GM21723 (cell line): ENCODE measurements around the gene RBM23.
"Not testable (repeated sequence)": the region's sequence is repeated elsewhere in the genome, so short reads cannot be mapped to it uniquely, and the experiment has no call there.

Experiments
- ATAC-seq: cut with Tn5 transposase; IDR thresholded peaks from one replicate; pipeline ENCODE4 v1.9.1; 2021; ENCODE audit warnings: mild to moderate bottlenecking, moderate library complexity; ENCODE audit not compliant: unreplicated experiment

The RBM23 gene

DNA sequence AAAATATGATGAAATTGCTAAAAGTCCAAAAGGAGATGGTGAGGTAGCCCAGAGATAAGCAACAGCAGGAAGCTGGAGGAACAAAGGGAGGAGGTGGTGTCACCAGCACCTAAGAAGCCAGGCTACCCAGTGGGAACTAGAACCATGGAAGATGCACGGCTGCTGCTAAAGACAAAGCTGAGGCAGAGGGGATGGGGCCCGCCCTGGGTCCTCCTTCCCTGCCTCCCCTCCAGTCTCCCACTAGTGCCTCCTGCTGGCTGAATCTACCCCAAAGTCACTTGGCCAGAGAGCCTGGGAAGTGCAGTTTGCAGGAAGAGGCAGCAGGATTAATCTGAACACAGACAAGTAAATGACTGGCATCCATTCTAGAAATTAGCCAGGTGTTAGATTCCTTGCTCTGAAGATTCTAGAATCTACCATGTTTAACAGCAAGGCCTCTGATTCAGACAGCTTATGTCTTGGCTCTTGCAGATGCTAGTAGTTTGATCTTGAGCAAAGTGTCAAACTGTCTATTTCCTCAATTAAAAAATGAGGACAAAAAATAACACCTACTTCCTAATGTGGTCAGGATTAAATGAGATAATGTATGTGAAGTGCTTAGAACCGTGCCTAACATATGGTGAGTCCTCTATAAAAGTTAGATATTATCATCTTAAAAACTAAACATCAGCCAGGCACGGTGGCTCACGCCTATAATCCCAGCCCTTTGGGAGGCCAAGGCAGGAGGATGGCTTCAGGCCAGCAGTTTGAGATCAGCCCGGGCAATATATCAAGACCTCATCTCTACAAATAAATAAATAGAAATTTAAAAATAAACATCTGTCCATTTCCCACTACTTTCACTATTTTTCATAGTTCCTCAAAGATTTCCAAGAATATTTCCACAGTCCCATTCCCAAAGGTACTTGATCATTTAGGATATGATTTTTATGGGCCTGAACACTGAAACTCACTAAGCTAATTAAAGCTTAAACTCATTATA is 53.2 kb downstream of the RBM23 start:
- ATAC-seq: no peak

DNA sequence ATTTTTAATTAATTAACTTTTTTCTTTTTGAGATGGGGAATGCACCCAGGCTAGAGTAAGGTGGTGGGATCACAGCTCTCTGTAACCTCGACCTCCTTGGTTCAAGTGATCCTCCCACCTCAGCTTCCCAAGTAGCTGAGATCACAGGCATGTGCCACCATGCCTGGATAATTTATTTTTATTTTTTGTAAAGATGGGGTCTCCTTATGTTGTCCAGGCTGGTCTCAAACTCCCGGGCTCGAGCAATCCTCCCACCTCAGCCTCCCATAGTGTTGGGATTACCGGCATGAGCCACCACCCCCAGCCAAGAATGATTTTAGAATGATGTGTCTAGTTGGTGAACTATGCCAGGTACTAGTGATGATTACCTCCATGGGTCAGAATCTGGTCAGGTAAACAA is 54.0 kb downstream of the RBM23 start:
- no peak for ATAC-seq

DNA sequence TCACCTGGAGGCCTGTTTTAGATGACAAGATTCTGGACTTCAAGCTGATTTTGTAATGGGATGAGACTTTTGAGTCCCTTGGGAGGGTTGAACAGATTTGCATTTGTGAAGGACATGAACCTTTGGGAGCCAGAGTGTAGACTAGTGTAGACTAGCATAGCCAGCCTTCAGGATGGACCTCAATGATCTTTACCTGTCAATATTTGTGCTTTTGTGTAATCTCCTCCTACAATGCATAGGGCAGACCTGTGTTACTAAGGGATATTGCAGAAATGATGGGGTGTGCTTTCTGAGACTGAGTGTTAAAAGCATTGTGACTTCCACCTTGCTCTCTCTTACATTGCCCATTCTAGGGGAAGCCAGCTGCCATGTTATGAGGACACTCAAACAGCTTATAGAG is 57.3 kb downstream of the RBM23 start:
- ATAC-seq: no peak

DNA sequence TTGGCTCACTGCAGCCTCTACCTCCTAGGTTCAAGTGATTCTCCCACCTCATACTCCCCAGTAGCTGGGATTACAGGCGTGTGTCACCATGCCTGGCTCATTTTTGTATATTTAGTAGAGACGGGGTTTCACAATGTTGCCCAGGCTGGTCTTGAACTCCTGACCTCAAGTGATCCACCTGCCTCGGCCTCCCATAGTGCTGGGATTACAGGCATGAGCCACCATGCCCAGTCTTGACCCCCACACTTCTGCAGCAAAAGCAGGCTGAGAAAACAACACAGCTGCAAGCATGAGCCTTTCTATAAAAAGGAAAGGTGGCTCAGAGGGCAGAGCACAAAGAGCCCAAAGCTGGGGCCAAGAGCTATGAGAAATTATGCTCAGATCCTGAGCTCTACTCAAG is 58.6 kb downstream of the RBM23 start:
- ATAC-seq: not testable (repeated sequence)

DNA sequence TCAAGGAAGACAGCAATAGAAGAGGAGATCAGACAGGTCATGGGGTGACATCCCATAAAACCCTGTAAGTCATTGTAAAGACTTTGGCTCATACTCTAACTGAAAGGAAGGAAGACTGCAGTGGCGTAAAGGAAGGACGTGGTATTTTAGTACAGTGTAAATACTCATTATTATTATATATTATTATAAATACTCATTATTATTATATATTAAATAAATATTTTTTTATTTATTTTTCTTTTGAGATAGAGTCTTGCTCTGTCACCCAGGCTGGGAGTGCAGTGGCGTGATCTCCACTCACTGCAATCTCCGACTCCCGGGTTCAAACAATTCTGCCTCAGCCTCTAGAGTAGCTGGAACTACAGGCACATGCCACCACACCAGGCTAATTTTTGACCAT is 62.5 kb downstream of the RBM23 start:
- no peak for ATAC-seq

DNA sequence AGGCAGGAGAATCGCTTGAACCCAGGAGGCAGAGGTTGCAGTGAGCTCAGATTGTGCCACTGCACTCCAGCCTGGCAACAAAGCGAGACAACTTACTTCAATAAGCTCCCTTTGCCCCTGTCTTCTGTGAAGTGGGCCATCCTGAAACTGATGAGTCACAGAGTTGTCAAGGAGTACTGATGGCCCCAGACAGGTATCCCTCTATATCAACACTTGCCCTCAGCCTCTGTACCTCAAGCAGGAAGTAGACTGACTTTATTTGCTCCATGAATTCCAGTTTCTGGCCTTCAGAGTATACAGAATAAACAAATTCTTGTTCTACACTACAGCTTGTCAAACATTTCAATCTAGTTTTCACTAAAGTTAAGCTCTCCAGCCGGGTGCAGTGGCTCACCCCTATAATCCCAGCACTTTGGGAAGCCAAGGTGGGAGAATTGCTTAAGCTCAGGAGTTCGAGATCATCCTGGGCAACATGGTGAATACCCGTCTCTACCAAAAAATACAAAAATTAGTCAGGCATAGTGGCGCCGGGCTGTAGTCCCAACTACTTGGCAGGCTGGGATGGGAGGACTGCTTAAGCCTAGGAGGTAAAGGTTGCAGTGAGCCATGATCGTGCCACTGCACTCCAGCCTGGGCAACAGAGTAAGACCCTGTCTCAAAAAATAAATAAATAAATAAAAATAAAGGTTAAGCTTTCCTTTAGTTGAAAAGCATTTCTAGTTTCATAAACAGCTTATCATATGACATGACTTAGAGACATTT is 63.8 kb downstream of the RBM23 start:
- ATAC-seq: no peak

DNA sequence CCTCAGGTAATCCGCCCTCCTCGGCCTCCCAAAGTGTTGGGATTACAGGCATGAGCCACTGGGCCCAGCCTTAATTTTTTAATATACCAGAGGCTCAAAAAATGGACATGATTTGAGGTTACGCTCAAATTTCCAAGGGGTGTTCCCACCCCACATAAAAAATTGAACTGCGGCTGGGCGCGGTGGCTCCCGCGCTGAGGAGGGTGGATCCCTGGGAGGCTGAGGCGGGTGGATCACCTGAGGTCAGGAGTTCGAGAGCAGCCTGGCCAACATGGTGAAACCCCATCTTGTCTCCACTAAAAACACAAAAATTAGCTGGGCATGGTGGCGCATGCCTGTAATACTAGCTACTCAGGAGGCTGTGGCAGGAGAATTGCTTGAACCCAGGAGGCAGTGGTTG is 64.7 kb downstream of the RBM23 start:
- not testable (repeated sequence) for ATAC-seq

DNA sequence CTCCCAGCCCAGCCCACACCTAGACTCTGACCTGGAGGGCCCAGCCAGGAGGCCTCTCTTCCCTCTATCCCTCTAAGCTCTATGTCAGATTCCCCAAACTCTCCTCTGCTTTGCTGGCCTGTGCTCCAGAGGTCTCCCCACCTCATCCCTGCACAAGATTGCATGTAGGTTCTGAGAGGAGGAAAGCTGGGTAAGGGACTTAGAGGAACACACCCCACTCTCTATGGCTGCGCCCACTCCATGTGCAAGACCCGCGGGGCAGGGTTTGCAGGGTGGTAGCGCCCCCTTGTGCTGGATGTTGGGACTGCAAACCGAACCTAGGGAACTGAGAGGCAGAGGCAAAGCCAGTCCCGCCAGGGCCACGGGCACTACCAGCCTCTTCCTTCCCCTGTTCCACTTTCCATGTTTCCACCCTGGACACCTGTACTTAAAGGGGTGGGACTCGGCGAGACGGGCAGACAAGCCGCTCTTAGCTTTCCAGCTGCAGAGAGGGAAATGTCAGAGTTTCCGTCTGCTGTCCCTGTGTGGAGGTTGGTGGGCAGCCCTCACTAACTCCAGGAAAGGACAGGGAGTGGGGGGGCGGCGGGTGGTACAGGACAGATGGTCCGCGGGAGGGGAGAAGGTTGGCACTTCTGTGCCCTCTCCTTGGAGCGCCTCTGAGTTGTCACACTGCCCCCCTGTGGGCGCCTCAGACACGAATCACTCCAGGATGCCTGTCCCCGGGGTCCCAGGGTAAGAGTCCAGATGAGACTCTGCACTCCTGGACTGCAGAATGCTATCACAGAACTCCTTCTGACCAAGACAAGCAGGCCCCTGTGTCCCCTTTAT is 65.8 kb downstream of the RBM23 start:
- ATAC-seq: peak; percentile 83

DNA sequence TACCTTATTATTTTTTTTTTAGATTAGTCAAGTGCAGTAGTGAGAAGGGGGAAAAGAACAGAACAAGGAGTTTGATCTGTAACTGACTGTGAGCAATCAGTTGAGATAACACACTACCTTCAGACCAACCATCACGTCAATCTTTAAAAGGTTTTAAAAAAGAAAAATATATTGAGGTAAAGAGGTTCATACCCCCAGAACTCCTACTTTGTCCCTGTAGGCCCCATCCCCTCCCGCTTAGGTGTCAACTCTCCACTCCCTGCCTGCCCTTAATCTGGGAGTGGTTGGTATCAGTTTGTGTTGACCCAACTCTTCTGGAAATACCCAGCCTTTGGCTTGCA is 66.4 kb downstream of the RBM23 start:
- ATAC-seq: no peak

DNA sequence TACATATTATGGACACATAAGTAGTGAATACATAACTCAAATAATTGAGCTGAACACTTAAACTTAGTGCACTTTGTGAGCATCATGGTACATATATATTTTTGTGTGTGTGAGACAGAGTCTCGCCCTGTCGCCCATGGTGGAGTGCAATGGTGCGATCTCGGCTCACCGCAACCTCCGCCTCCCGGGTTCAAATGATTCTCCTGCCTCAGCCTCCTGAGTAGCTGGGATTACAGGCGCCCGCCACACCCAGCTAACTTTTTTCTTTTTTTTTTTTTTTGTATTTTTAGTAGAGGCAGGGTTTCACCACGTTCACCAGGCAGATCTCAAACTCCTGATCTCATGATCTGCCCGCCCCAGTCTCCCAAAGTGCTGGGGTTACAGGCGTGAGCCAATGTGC is 66.8 kb downstream of the RBM23 start:
- not testable (repeated sequence) for ATAC-seq

DNA sequence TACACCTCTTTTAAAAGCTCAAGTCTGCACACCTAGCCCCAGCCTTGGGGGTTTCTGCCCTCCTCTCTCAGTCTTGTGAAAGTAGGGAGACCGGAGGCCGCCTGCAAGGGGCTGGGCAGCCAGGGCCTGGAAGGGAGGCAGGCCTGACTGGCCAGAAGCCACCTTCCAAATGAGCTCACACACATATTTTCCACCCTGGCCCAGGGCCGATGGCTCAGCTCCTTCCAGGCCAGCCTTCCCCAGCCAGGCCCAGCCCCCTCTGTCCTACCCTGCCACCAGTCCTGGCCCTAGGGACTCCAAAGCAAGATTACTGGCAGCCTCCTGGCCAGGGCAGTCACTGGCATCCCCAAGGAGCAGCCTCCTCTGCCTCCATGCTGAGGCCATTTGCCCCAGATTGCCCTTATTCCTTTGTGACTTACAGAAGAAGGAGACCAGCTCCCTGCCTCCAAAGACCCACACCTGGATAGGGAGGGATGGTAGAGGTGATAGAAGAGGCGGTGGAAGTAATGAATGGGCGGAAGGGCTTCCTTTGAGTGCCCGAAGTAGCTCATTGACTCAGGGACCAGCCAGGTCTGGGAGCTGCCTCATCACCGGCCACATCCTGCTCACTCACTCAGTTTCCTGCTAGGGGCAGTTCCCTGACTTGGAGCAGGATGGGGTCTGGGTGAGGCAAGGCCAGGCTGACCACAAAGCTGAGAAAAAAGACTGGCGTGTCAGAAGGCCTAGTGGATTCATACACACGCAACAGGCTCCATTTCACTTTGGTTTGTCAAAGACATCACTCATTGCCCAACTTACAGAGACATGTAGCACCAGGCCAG is 67.8 kb downstream of the RBM23 start:
- ATAC-seq: no peak

DNA sequence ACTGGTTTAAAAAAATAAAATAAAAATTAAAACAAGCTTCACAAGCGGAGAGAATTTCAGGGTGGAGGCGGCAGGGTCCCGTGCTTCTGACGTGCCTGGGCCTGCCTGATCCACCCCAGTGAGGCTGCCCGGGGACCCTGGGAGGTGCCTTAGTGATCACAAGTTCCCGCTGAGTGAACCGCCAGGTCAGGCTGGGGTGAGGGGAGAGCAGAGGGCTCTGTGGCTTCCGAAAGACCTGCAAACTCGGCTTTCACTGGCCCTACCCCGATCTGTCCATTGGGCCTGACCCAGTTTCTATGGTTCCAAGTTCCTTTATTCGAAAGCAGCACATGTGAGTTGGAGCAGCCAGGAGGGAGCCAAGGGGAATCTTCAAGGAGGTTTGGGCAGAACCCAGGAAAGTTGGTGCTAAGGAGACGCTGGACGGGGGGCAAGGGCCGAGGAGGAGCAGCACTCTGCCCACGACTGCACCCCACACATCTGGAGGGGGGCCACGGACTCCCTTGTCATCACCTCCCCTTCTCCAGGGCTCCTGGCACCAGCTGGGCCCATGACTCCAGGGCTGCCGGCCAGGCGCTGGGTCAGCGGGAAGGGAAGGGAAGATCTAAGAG is 69.6 kb downstream of the RBM23 start:
- ATAC-seq: no peak

DNA sequence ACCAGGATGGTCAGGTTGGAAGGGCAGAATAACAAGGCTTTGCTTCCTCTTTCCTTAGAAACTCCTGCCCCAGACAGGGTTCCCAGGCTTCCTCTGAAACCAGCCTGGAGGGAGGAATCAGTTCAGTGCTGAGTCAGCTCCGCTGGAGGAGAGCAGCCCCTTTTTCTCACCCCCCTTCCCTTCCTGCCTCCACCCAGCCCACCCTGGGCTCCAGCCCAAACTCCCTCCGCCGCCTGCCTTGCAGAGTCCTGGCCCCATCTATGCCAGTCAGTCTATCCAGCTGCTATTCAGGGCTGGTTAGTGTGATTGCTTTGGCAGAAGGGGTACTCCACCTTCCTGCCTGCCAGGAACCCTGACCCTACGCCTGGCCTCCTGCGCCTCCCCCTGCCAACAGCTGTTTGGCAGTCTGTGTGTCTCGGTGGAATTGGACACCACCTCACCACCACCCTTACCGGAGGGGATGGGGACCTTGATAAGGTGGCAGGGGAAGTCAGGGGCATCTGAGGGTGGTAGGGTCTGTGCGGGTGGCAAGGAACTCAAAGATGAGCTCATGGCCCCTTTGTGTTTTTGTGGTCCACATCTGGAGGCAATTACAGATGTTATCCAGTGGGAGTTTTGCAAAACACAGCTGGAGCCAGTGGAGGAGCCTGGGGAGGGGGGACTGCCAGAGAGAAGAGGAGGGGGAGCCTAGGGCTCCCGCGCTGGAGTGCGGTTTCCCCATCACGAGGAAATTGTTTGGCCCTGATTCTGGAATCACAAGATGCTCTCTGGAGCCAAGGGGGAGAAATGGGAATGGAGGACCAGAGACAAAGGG is 70.4 kb downstream of the RBM23 start:
- no peak for ATAC-seq

DNA sequence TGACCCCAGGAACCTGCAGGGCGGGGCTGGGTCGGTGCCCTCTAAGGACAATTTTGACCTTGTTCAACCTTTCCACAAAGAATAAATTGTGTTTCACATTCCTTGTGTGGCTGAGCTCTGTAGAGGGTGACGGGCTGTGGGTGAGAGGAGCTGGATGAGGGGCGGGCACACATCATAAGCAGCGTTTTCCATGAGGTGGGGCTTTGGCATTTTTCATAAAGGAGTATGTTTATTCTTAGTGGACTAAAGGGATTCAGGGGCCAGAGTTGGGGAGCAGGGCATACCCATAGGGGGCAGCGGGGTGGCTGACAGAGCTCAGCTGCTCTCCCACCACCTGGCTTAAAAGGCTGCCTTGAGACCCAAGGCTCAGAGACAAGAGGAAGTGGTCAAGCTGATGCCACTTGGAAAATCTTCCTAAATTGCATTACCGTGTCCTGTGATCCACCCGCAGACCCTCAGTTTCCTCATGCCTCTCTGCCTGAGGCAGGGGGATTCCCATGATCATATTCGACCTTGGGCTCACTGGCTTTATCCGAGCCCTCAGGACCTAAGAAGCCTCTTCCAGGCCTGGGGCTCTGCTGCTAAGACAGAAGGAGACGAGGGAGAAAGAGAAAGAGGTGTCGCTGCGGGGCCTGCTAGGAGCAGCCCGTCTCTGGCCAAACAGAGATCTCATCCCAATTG is 71.1 kb downstream of the RBM23 start:
- ATAC-seq: no peak

DNA sequence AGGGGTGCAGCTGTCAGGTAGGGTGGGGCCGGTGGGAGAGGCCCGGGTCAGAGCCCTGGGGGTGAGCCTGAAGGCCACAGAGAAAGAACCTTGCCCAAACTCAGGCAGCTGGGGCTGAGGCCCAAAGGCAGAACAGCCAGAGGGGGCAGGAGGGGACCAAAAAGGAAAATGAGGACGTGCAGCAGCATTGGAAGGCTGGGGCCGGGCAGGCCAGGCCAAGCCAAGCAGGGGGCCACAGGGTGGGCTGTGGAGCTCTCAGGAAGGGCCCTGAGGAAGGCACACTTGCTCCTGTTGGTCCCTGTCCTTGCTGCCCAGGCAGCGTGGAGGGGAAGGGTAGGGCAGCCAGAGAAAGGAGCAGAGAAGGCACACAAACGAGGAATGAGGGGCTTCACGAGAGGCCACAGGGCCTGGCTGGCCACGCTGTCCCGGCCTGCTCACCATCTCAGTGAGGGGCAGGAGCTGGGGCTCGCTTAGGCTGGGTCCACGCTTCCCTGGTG is 72.1 kb downstream of the RBM23 start:
- no peak for ATAC-seq

DNA sequence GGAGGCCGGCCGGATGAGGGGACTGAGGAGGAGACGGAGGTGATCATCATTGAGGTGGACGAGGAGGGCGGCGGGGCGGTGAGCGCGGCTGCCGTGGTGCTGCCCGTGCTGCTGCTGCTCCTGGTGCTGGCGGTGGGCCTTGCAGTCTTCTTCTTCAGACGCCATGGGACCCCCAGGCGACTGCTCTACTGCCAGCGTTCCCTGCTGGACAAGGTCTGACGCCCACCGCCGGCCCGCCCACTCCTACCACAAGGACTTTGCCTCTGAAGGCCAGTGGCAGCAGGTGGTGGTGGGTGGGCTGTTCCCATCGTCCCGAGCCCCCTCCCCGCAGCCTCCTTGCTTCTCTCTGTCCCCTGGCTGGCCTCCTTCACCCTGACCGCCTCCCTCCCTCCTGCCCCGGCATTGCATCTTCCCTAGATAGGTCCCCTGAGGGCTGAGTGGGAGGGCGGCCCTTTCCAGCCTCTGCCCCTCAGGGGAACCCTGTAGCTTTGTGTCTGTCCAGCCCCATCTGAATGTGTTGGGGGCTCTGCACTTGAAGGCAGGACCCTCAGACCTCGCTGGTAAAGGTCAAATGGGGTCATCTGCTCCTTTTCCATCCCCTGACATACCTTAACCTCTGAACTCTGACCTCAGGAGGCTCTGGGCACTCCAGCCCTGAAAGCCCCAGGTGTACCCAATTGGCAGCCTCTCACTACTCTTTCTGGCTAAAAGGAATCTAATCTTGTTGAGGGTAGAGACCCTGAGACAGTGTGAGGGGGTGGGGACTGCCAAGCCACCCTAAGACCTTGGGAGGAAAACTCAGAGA is 72.9 kb downstream of the RBM23 start:
- ATAC-seq: no peak

DNA sequence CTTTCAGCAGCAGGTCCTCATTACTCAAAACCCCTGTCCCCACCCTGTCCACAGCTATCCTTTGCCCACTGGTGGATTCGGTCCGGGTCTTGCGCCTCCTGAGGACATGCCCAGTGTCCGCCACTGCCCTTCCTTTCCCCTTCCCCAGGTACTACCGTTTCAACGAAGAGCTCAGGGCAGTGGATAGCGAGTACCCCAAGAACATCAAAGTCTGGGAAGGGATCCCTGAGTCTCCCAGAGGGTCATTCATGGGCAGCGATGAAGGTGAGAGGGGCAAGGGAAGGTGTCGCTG is 73.9 kb downstream of the RBM23 start:
- no peak for ATAC-seq
